ENCODE results near the gene CD40. TPM values are rescaled to one million over a fixed set of nuclear protein-coding genes. Genes with fewer than 3 reads are reported as not detected.

The CD40 gene
- total and polyA plus RNA-seq, 2 donors (not counting 1 experiment from before 2014, with no cell fraction given): 1.5 to 2.3 TPM

GRCh38 chr20:46148313-46149208 is 30.4 kb downstream of the CD40 start:
- no peak overlapping the region for H3K9ac ChIP-seq (ENCODE audit: insufficient read depth, low read length)
- TF ChIP-seq CTCF (conservative IDR thresholded peaks at IDR 0.05 in 1 of 2, IDR thresholded peaks at IDR 0.05 in 1 of 2; ENCODE audit: low read depth in 1 of 2, low read length in 2 of 2): no peak
- no peaks in the 10 kb centered on the region for H3K79me2 ChIP-seq (ENCODE audit: control insufficient read depth, insufficient read depth, low read length)
- no peaks in the 10 kb centered on the region for H3K9me3 ChIP-seq (ENCODE audit: control insufficient read depth, insufficient read depth, low read depth, low read length)
- no peak overlapping the region for H3K4me3 ChIP-seq (replicated peaks in 1 of 4; ENCODE audit: control extremely low read depth in 1 of 4, insufficient read depth in 1 of 4, low read depth in 3 of 4, low read length in 4 of 4)
- DNase-seq (ENCODE audit: low read depth in 2 of 2): no peak
- no peak overlapping the region for H2AFZ ChIP-seq (ENCODE audit: low read length)
- H3K4me1 ChIP-seq (ENCODE audit: control insufficient read depth, extremely low read depth, insufficient read depth, low read length): no peaks in the 10 kb centered on the region
- H3K27ac ChIP-seq (ENCODE audit: insufficient read depth, low read length): no peak overlapping the region
- H3K27me3 ChIP-seq (ENCODE audit: control insufficient read depth, insufficient read depth, low read length): peaks cover 2% of the 10 kb centered on the region
- no peaks in the 10 kb centered on the region for H3K36me3 ChIP-seq (ENCODE audit: control insufficient read depth, insufficient read depth, low read length)
- no peak overlapping the region for H3K4me2 ChIP-seq (ENCODE audit: extremely low read depth, insufficient read depth, low read length)
- no peaks in the 10 kb centered on the region for H4K20me1 ChIP-seq (ENCODE audit: control insufficient read depth, extremely low read depth, insufficient read depth, low read length)

GRCh38 chr20:46150943-46151342 is 32.8 kb downstream of the CD40 start:
- Histone ChIP-seq H3K4me2 (ENCODE audit: extremely low read depth, insufficient read depth, low read length) (no peak overlapping the region), H3K36me3 (ENCODE audit: control insufficient read depth, insufficient read depth, low read length) (no peaks in the 10 kb centered on the region), H3K9ac (ENCODE audit: insufficient read depth, low read length) (no peak overlapping the region), H3K27me3 (ENCODE audit: control insufficient read depth, insufficient read depth, low read length) (peaks cover 6% of the 10 kb centered on the region), H4K20me1 (ENCODE audit: control insufficient read depth, extremely low read depth, insufficient read depth, low read length) (no peaks in the 10 kb centered on the region), H2AFZ (ENCODE audit: low read length) (no peak overlapping the region), H3K4me1 (ENCODE audit: control insufficient read depth, extremely low read depth, insufficient read depth, low read length) (no peaks in the 10 kb centered on the region), H3K9me3 (ENCODE audit: control insufficient read depth, insufficient read depth, low read depth, low read length) (no peaks in the 10 kb centered on the region), H3K79me2 (ENCODE audit: control insufficient read depth, insufficient read depth, low read length) (no peaks in the 10 kb centered on the region), H3K4me3 (replicated peaks in 1 of 4; ENCODE audit: control extremely low read depth in 1 of 4, insufficient read depth in 1 of 4, low read depth in 3 of 4, low read length in 4 of 4) (no peak overlapping the region), H3K27ac (ENCODE audit: insufficient read depth, low read length) (no peak overlapping the region)
- DNase-seq (ENCODE audit: low read depth in 2 of 2): no peak
- TF ChIP-seq CTCF (conservative IDR thresholded peaks at IDR 0.05 in 1 of 2, IDR thresholded peaks at IDR 0.05 in 1 of 2; ENCODE audit: low read depth in 1 of 2, low read length in 2 of 2) (no peak), EZH2 (IDR thresholded peaks at IDR 0.05; ENCODE audit: low read length, missing control alignments) (no peak)

- H3K4me1 ChIP-seq (ENCODE audit: control insufficient read depth, extremely low read depth, insufficient read depth, low read length): no peaks in the 10 kb centered on the region
- no peak overlapping the region for H3K27ac ChIP-seq (ENCODE audit: insufficient read depth, low read length)
- no peaks in the 10 kb centered on the region for H3K79me2 ChIP-seq (ENCODE audit: control insufficient read depth, insufficient read depth, low read length)
- peaks cover 6% of the 10 kb centered on the region for H3K27me3 ChIP-seq (ENCODE audit: control insufficient read depth, insufficient read depth, low read length)
- peak in 1 of 2 donors; percentile 15 for TF ChIP-seq CTCF (conservative IDR thresholded peaks at IDR 0.05 in 1 of 2, IDR thresholded peaks at IDR 0.05 in 1 of 2; ENCODE audit: low read depth in 1 of 2, low read length in 2 of 2)
- TF ChIP-seq EZH2 (IDR thresholded peaks at IDR 0.05; ENCODE audit: low read length, missing control alignments): no peak
- no peak overlapping the region for H3K9ac ChIP-seq (ENCODE audit: insufficient read depth, low read length)
- no peak for DNase-seq (ENCODE audit: low read depth in 2 of 2)
- no peak overlapping the region for H2AFZ ChIP-seq (ENCODE audit: low read length)
- no peaks in the 10 kb centered on the region for H4K20me1 ChIP-seq (ENCODE audit: control insufficient read depth, extremely low read depth, insufficient read depth, low read length)
- no peaks in the 10 kb centered on the region for H3K9me3 ChIP-seq (ENCODE audit: control insufficient read depth, insufficient read depth, low read depth, low read length)
- H3K36me3 ChIP-seq (ENCODE audit: control insufficient read depth, insufficient read depth, low read length): no peaks in the 10 kb centered on the region
- H3K4me2 ChIP-seq (ENCODE audit: extremely low read depth, insufficient read depth, low read length): no peak overlapping the region
- H3K4me3 ChIP-seq (replicated peaks in 1 of 4; ENCODE audit: control extremely low read depth in 1 of 4, insufficient read depth in 1 of 4, low read depth in 3 of 4, low read length in 4 of 4): no peak overlapping the region
Measured at GRCh38 chr20:46151936-46152335, 33.8 kb downstream of the CD40 start.
